Measurements from ENCODE around the gene STAT5A.

- TF ChIP-seq POLR2A (IDR thresholded peaks at IDR 0.05; ENCODE audit: extremely low read depth, insufficient read length), result no peak
- no peak for TF ChIP-seq CTCF (IDR thresholded peaks at IDR 0.05; ENCODE audit: low read depth, low read length)
Measured at GRCh38 chr17:42260318-42260717, 28.0 kb upstream of the STAT5A start.

All from NB4 (cell line).